IMR-90 (cell line): ENCODE measurements around the gene SYTL4. TPM values are rescaled to one million over a fixed set of nuclear protein-coding genes. Genes with fewer than 3 reads are reported as not detected.

Experiments
- ATAC-seq: fragments of 200-7000 bp; cut with Tn5 transposase; 2 replicates; pipeline ENCODE4 v1.9.1; 2020; ENCODE audit warnings: low read depth, mild to moderate bottlenecking, moderate library complexity
- BruUV-seq: library from RNA; stranded (reverse); fragments of 400-500 nt; replicated peaks from 2 replicates; lab custom pipeline; 2021; lab: Mats Ljungman, UMichigan
- CTCF ChIA-PET: fragments of 300-600 bp; formaldehyde crosslinking; extraction: SDS; loops from one replicate; lab custom pipeline; 2021; ENCODE audit warnings: antibody characterized with exemption; lab: Yijun Ruan, JAX
- POLR2A ChIA-PET: fragments of 300-600 bp; sonication (Branson Sonifier 250); formaldehyde crosslinking; loops from one replicate; lab custom pipeline; 2022; ENCODE audit warnings: antibody characterized with exemption; ENCODE audit not compliant: unreplicated experiment; lab: Charles Lee
- DNase-seq: peaks from one replicate; pipeline ENCODE4 v3.0.0; 2013
- H2AFZ ChIP-seq: replicated peaks from 2 replicates; pipeline ENCODE3; 2013; ENCODE audit warnings: low read length, mild to moderate bottlenecking; ENCODE audit not compliant: poor library complexity
- H2AK5ac ChIP-seq: 2 replicates; pipeline ENCODE4 v1.6.1; 2013; ENCODE audit warnings: low read depth, low read length, inconsistent platforms
- H2AK9ac ChIP-seq: replicated peaks from 2 replicates; pipeline ENCODE3; 2013; ENCODE audit warnings: mild to moderate bottlenecking, low read depth, low read length, moderate library complexity; ENCODE audit not compliant: poor library complexity
- H2BK120ac ChIP-seq: 2 replicates; pipeline ENCODE4 v1.6.1; 2013; ENCODE audit warnings: low read depth, low read length, inconsistent platforms
- H2BK15ac ChIP-seq: 3 replicates; pipeline ENCODE4 v1.6.1; 2013; ENCODE audit warnings: low read depth, low read length, inconsistent platforms
- H2BK20ac ChIP-seq: 2 replicates; pipeline ENCODE4 v1.6.1; 2013; ENCODE audit warnings: low read depth, mild to moderate bottlenecking, inconsistent platforms, low read length, moderate library complexity
- H2BK5ac ChIP-seq: 2 replicates; pipeline ENCODE4 v1.6.1; 2013; ENCODE audit warnings: mild to moderate bottlenecking, low read depth, low read length, inconsistent platforms; ENCODE audit not compliant: poor library complexity, severe bottlenecking
- H3K14ac ChIP-seq: replicated peaks from 2 replicates; pipeline ENCODE4 v1.6.1; 2013; ENCODE audit warnings: low read depth, low read length, inconsistent platforms
- H3K18ac ChIP-seq: 2 replicates; pipeline ENCODE4 v1.6.1; 2013; ENCODE audit warnings: low read depth, low read length, control low read depth
- H3K23ac ChIP-seq: 2 replicates; pipeline ENCODE4 v1.6.1; 2013; ENCODE audit warnings: low read depth, low read length, inconsistent platforms
- H3K27ac ChIP-seq: 2 replicates; pipeline ENCODE4 v1.5.1; 2013; ENCODE audit warnings: mild to moderate bottlenecking, control low read depth, low read length; ENCODE audit not compliant: insufficient read depth
- H3K27me3 ChIP-seq: 2 replicates; pipeline ENCODE4 v1.6.1; 2013; ENCODE audit warnings: low read length; ENCODE audit not compliant: control insufficient read depth, insufficient read depth
- H3K36me3 ChIP-seq: 2 replicates; pipeline ENCODE4 v1.6.1; 2013; ENCODE audit warnings: low read length, mixed read lengths; ENCODE audit not compliant: control insufficient read depth, insufficient read depth
- H3K4ac ChIP-seq: 2 replicates; pipeline ENCODE4 v1.6.1; 2013; ENCODE audit warnings: low read depth, low read length, inconsistent platforms
- H3K4me1 ChIP-seq: 2 replicates; pipeline ENCODE4 v1.6.1; 2013; ENCODE audit warnings: low read length, mixed read lengths; ENCODE audit not compliant: control insufficient read depth, insufficient read depth
- H3K4me2 ChIP-seq: 2 replicates; pipeline ENCODE4 v1.6.1; 2013; ENCODE audit warnings: low read depth, mild to moderate bottlenecking, control low read depth, low read length, moderate library complexity
- H3K4me3 ChIP-seq: 2 replicates; pipeline ENCODE4 v1.5.1; 2013; ENCODE audit warnings: low read depth, mild to moderate bottlenecking, control low read depth, low read length, moderate library complexity; ENCODE audit not compliant: insufficient read depth
- H3K56ac ChIP-seq: 2 replicates; pipeline ENCODE4 v1.6.1; 2013; ENCODE audit warnings: low read length, inconsistent platforms; ENCODE audit not compliant: insufficient read depth; ENCODE audit errors: extremely low read depth
- H3K79me1 ChIP-seq, 2 experiments: 2 replicates each; pipeline ENCODE4 v1.6.1; 2013; ENCODE audit warnings: low read length in 2 of 2, inconsistent platforms in 1 of 2, low read depth in 1 of 2
- H3K9ac ChIP-seq: 2 replicates; pipeline ENCODE4 v1.6.1; 2013; ENCODE audit warnings: low read depth, low read length, control low read depth
- H3K9me1 ChIP-seq: 2 replicates; pipeline ENCODE4 v1.6.1; 2013; ENCODE audit warnings: low read length, inconsistent platforms; ENCODE audit not compliant: insufficient read depth
- H3K9me3 ChIP-seq: 2 replicates; pipeline ENCODE4 v1.6.1; 2013; ENCODE audit warnings: low read length; ENCODE audit not compliant: control insufficient read depth, insufficient read depth
- H4K20me1 ChIP-seq: 2 replicates; pipeline ENCODE4 v1.6.1; 2013; ENCODE audit warnings: low read length, inconsistent platforms; ENCODE audit not compliant: insufficient read depth
- H4K5ac ChIP-seq: 2 replicates; pipeline ENCODE4 v1.6.1; 2013; ENCODE audit warnings: mild to moderate bottlenecking, low read depth, low read length, control low read depth
- H4K8ac ChIP-seq, 2 experiments: 2 replicates each; pipeline ENCODE4 v1.6.1; 2013; ENCODE audit warnings: low read depth in 2 of 2, low read length in 2 of 2, control low read depth in 1 of 2, inconsistent platforms in 1 of 2
- H4K91ac ChIP-seq: 2 replicates; pipeline ENCODE4 v1.6.1; 2013; ENCODE audit warnings: low read depth, low read length, inconsistent platforms; ENCODE audit not compliant: insufficient read depth
- BHLHE40 ChIP-seq: fragments of 150-350 bp; IDR thresholded peaks from 2 replicates; pipeline ENCODE4 v1.6.1; 2016; ENCODE audit warnings: mild to moderate bottlenecking, low read depth, low read length
- CEBPB ChIP-seq: IDR thresholded peaks from 2 replicates; pipeline ENCODE4 v1.6.1; 2012; ENCODE audit warnings: low read depth, low read length, improper control_type of control experiment
- CHD1 ChIP-seq: IDR thresholded peaks from 2 replicates; pipeline ENCODE4 v1.6.1; 2012; ENCODE audit warnings: low read depth, low read length, improper control_type of control experiment
- FOS ChIP-seq: fragments of 150-350 bp; IDR thresholded peaks from 2 replicates; pipeline ENCODE4 v1.6.1; 2016; ENCODE audit warnings: low read depth, low read length
- MAFK ChIP-seq: IDR thresholded peaks from 2 replicates; pipeline ENCODE4 v1.6.1; 2012; ENCODE audit warnings: low read depth, low read length, improper control_type of control experiment
- MAZ ChIP-seq: IDR thresholded peaks from 2 replicates; pipeline ENCODE4 v1.6.1; 2012; ENCODE audit warnings: low read depth, mild to moderate bottlenecking, low read length, improper control_type of control experiment, moderate library complexity, borderline replicate concordance
- MXI1 ChIP-seq: IDR thresholded peaks from 2 replicates; pipeline ENCODE4 v1.6.1; 2012; ENCODE audit warnings: low read depth, mild to moderate bottlenecking, low read length, moderate library complexity, borderline replicate concordance
- POLR2A ChIP-seq: IDR thresholded peaks from 2 replicates; pipeline ENCODE4 v1.6.1; 2012; ENCODE audit warnings: mild to moderate bottlenecking, low read depth, low read length
- RAD21 ChIP-seq: IDR thresholded peaks from 2 replicates; pipeline ENCODE4 v1.6.1; 2012; ENCODE audit warnings: low read length, improper control_type of control experiment
- RCOR1 ChIP-seq: IDR thresholded peaks from 2 replicates; pipeline ENCODE4 v1.6.1; 2012; ENCODE audit warnings: mild to moderate bottlenecking, low read length, improper control_type of control experiment; ENCODE audit not compliant: insufficient replicate concordance
- RFX5 ChIP-seq: IDR thresholded peaks from 2 replicates; pipeline ENCODE4 v1.8.0; 2012; ENCODE audit warnings: low read depth, mild to moderate bottlenecking, low read length, moderate library complexity
- SMC3 ChIP-seq: fragments of 150-350 bp; IDR thresholded peaks from 2 replicates; pipeline ENCODE4 v1.6.1; 2016; ENCODE audit warnings: low read depth, mild to moderate bottlenecking, antibody characterized with exemption, low read length, moderate library complexity
- WGBS, 2 experiments: methylation state at CpG; one replicate each; pipeline versions ENCODE4 v1.1.5 to v1.1.7; 2013; ENCODE audit warnings: missing lambda C conversion rate in 2 of 2; ENCODE audit not compliant: insufficient read length in 1 of 2; ENCODE audit errors: extremely low coverage in 2 of 2; 5-methylcytosine and 5-hydroxymethylcytosine counted together
- dilution Hi-C: fragments of 300-500 bp; cut with HindIII; formaldehyde crosslinking; loops from one replicate; pipeline ENCODE4 v1.14.3; 2018; ENCODE audit warnings: low sequenced_read_pairs; ENCODE audit not compliant: unreplicated experiment
- in situ Hi-C: fragments of 300-500 bp; cut with MboI; formaldehyde crosslinking; loops from 3 replicates; pipeline ENCODE4 v1.14.3; 2019; ENCODE audit warnings: low sequenced_read_pairs, inconsistent platforms, mixed read lengths
- intact Hi-C: fragments of 100-400 bp; cut with micrococcal nuclease; formaldehyde crosslinking; loops from 2 replicates; pipeline ENCODE4 v1.10.0; 2022
- polyA plus RNA-seq, 3 experiments: library from polyadenylated mRNA; depleted of rRNA; stranded (reverse); fragments of >200 nt; gene quantifications; 2 replicates each; pipeline ENCODE4 v1.2.3, GENCODE V29; 2012; ENCODE audit warnings: low replicate concordance in 1 of 3
- total RNA-seq: library from RNA; depleted of rRNA; stranded (reverse); fragments of >200 nt; gene quantifications from 2 replicates; pipeline ENCODE4 v1.2.3, GENCODE V29; 2012
- TF ChIP-seq, protein P1 (sequence below): fragments of 150-350 bp; IDR thresholded peaks from 2 replicates; pipeline ENCODE4 v1.6.1; 2016; ENCODE audit warnings: low read depth, mild to moderate bottlenecking, low read length, moderate library complexity, borderline replicate concordance
- TF ChIP-seq, protein P2 (sequence below): fragments of 150-350 bp; IDR thresholded peaks from 2 replicates; pipeline ENCODE4 v1.6.1; 2017; ENCODE audit warnings: mild to moderate bottlenecking, antibody characterized with exemption, low read length, low read depth
- TF ChIP-seq, protein P3 (sequence below): conservative IDR thresholded peaks from 2 replicates; pipeline ENCODE4 v1.5.1; 2012; ENCODE audit warnings: mild to moderate bottlenecking, low read depth, low read length, improper control_type of control experiment

SYTL4 gene
- total and polyA plus RNA-seq, 2 of the 4 experiments (the other 2 are of a cell fraction): 2.3 to 2.4 TPM

- Histone ChIP-seq H4K5ac (no peak overlapping the region), H3K9me1 (no peaks in the 10 kb centered on the region; the same call in 1 of the 2 replicates), H2BK120ac (no peak overlapping the region), H3K27ac (no peak overlapping the region), H2BK15ac (no peak overlapping the region), H2AK5ac (no peak overlapping the region), H3K4me2 (no peak overlapping the region), H2AFZ (no peak overlapping the region), H4K20me1 (no peaks in the 10 kb centered on the region), H3K4ac (no peak overlapping the region), H3K23ac (no peak overlapping the region), H3K27me3 (peaks cover 3% of the 10 kb centered on the region), H2BK20ac (no peak overlapping the region), H3K14ac (no peak overlapping the region), H3K18ac (no peak overlapping the region), H3K9ac (no peak overlapping the region), H3K79me1 (no peaks in the 10 kb centered on the region), H2BK5ac (no peak overlapping the region), H3K4me1 (no peaks in the 10 kb centered on the region), H3K56ac (no peak overlapping the region), H4K91ac (no peak overlapping the region), H3K36me3 (no peaks in the 10 kb centered on the region), H2AK9ac (no peak overlapping the region), H3K4me3 (no peak overlapping the region), H4K8ac (no peak overlapping the region), H3K9me3 (no peaks in the 10 kb centered on the region)
- in situ Hi-C loops: no loop called here
- ATAC-seq: no peak
- no TSS peak for BruUV-seq
- dilution Hi-C loops: no loop called here
- TF ChIP-seq BHLHE40 (no peak), RFX5 (no peak), CEBPB (no peak), CHD1 (no peak), RCOR1 (no peak), SMC3 (no peak), MAZ (no peak), MXI1 (no peak), FOS (no peak), RAD21 (no peak), POLR2A (no peak), MAFK (no peak)
- TF ChIP-seq, protein P1, sequence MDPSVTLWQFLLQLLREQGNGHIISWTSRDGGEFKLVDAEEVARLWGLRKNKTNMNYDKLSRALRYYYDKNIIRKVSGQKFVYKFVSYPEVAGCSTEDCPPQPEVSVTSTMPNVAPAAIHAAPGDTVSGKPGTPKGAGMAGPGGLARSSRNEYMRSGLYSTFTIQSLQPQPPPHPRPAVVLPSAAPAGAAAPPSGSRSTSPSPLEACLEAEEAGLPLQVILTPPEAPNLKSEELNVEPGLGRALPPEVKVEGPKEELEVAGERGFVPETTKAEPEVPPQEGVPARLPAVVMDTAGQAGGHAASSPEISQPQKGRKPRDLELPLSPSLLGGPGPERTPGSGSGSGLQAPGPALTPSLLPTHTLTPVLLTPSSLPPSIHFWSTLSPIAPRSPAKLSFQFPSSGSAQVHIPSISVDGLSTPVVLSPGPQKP: no peak
- TF ChIP-seq, protein P2, sequence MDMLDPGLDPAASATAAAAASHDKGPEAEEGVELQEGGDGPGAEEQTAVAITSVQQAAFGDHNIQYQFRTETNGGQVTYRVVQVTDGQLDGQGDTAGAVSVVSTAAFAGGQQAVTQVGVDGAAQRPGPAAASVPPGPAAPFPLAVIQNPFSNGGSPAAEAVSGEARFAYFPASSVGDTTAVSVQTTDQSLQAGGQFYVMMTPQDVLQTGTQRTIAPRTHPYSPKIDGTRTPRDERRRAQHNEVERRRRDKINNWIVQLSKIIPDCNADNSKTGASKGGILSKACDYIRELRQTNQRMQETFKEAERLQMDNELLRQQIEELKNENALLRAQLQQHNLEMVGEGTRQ: no peak
- TF ChIP-seq, protein P3, sequence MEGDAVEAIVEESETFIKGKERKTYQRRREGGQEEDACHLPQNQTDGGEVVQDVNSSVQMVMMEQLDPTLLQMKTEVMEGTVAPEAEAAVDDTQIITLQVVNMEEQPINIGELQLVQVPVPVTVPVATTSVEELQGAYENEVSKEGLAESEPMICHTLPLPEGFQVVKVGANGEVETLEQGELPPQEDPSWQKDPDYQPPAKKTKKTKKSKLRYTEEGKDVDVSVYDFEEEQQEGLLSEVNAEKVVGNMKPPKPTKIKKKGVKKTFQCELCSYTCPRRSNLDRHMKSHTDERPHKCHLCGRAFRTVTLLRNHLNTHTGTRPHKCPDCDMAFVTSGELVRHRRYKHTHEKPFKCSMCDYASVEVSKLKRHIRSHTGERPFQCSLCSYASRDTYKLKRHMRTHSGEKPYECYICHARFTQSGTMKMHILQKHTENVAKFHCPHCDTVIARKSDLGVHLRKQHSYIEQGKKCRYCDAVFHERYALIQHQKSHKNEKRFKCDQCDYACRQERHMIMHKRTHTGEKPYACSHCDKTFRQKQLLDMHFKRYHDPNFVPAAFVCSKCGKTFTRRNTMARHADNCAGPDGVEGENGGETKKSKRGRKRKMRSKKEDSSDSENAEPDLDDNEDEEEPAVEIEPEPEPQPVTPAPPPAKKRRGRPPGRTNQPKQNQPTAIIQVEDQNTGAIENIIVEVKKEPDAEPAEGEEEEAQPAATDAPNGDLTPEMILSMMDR: no peak
- WGBS, 2 experiments: 53% methylated on average over 2 of the region's 3 CpGs; no CpG with 5 or more reads in 1 of the 2 experiments
- POLR2A ChIA-PET: no interaction called here
- no peak for DNase-seq
- CTCF ChIA-PET: no interaction called here
- intact Hi-C loops: no loop called here
Measured at GRCh38 chrX:100710816-100711215, 21.1 kb downstream of the SYTL4 start.
